Measurements from ENCODE around the gene UBLCP1. TPM values are rescaled to one million over a fixed set of nuclear protein-coding genes. Genes with fewer than 3 reads are reported as not detected.
"Not testable (repeated sequence)": the region's sequence is repeated elsewhere in the genome, so short reads cannot be mapped to it uniquely, and the experiment has no call there.

The UBLCP1 gene
- total RNA-seq, 1 donor from 2014 or later, result 15.0 TPM

DNA sequence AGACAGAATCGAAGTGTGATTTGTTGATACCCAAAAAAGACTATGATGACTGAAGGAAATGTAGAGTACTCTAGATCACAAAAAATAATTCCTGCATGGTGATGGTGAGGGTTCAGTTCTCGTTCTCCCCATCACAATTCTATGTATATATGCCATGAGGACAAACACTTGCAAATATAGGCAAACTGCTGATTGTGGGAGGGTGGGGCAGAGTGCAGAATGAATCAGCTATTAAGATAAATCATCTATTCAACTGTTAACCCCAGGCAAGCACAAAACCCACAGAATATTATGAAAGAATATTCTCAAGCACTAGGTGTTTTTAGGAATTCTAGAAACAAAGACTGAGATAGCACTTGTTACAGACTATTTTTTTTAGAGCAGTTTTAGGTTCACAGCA is 13.9 kb upstream of the UBLCP1 start:
- intact Hi-C loops (cut with DNase I), result no loop called here
- TF ChIP-seq POLR2AphosphoS5 (IDR thresholded peaks at IDR 0.05; ENCODE audit: insufficient read depth in 1 of 2, low read depth in 1 of 2), result no peak
- no peak for TF ChIP-seq POLR2A (IDR thresholded peaks at IDR 0.05)
- TF ChIP-seq, protein P1, sequence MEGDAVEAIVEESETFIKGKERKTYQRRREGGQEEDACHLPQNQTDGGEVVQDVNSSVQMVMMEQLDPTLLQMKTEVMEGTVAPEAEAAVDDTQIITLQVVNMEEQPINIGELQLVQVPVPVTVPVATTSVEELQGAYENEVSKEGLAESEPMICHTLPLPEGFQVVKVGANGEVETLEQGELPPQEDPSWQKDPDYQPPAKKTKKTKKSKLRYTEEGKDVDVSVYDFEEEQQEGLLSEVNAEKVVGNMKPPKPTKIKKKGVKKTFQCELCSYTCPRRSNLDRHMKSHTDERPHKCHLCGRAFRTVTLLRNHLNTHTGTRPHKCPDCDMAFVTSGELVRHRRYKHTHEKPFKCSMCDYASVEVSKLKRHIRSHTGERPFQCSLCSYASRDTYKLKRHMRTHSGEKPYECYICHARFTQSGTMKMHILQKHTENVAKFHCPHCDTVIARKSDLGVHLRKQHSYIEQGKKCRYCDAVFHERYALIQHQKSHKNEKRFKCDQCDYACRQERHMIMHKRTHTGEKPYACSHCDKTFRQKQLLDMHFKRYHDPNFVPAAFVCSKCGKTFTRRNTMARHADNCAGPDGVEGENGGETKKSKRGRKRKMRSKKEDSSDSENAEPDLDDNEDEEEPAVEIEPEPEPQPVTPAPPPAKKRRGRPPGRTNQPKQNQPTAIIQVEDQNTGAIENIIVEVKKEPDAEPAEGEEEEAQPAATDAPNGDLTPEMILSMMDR (IDR thresholded peaks at IDR 0.05), result no peak

DNA sequence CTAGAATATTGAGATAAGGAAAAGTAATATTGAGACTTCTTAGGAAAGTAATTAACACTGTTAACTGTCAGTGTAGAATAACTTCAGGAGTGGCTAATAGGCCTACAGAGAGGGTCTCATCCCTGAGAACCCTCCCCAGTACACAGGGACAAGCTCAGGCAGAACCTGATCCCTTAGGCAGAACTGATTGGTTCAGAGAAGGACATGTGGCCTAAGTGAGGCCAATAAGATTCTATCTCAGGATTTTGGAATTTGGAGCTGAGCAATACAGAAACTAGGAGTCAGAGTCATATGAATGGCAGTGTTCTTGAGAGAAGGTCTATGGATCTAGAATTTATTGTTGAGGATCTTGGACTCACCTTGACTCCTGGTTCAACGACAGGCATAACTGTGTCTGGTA is 10.9 kb upstream of the UBLCP1 start:
- no peak for DNase-seq (ENCODE audit: extremely low spot score in 2 of 2)
- Histone ChIP-seq H3K4me3 (no peak overlapping the region), H3K9me3 (no peaks in the 10 kb centered on the region), H3K27me3 (no peaks in the 10 kb centered on the region), H3K36me3 (no peaks in the 10 kb centered on the region), H3K4me1 (no peaks in the 10 kb centered on the region), H3K27ac (no peak overlapping the region)
- intact Hi-C loops (cut with DNase I), result no loop called here
- TF ChIP-seq POLR2AphosphoS5 (IDR thresholded peaks at IDR 0.05; ENCODE audit: insufficient read depth in 1 of 2, low read depth in 1 of 2) (no peak), POLR2A (IDR thresholded peaks at IDR 0.05) (no peak)
- TF ChIP-seq, protein P1 (IDR thresholded peaks at IDR 0.05), result no peak

More for the DNA sequence above, 13.9 kb upstream of the UBLCP1 start:
- no peak for DNase-seq (ENCODE audit: extremely low spot score in 2 of 2)
- Histone ChIP-seq H3K4me1 (no peaks in the 10 kb centered on the region), H3K27ac (no peak overlapping the region), H3K27me3 (no peaks in the 10 kb centered on the region), H3K36me3 (no peaks in the 10 kb centered on the region), H3K9me3 (no peaks in the 10 kb centered on the region), H3K4me3 (no peak overlapping the region)

DNA sequence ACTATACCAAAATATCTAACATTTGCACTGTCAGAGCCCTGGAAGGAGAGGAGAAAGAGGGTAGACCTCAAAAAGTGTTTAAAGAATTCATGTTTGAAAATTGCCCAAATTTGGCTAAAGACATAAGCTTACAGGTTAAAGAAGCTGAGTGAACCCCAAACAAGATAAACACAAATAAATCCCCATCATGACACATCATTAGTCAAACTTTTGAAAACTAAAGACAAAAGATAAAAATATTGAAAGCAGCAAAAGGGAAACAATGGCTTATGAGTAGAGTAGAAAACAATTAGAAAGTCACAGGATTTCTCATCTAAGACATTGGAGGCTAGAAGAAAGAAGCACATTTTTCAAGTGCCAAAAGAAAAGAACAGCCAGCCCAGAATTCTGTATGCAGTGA is 6.1 kb upstream of the UBLCP1 start:
- Histone ChIP-seq H3K27me3 (no peaks in the 10 kb centered on the region), H3K4me1 (peaks cover 2% of the 10 kb centered on the region), H3K9me3 (no peaks in the 10 kb centered on the region), H3K4me3 (no peak overlapping the region), H3K36me3 (no peaks in the 10 kb centered on the region), H3K27ac (no peak overlapping the region)
- DNase-seq (ENCODE audit: extremely low spot score in 2 of 2), result no peak
- no peak for TF ChIP-seq POLR2AphosphoS5 (IDR thresholded peaks at IDR 0.05; ENCODE audit: insufficient read depth in 1 of 2, low read depth in 1 of 2)
- no peak for TF ChIP-seq POLR2A (IDR thresholded peaks at IDR 0.05)
- TF ChIP-seq, protein P1 (IDR thresholded peaks at IDR 0.05), result no peak
- intact Hi-C loops (cut with DNase I), result no loop called here

DNA sequence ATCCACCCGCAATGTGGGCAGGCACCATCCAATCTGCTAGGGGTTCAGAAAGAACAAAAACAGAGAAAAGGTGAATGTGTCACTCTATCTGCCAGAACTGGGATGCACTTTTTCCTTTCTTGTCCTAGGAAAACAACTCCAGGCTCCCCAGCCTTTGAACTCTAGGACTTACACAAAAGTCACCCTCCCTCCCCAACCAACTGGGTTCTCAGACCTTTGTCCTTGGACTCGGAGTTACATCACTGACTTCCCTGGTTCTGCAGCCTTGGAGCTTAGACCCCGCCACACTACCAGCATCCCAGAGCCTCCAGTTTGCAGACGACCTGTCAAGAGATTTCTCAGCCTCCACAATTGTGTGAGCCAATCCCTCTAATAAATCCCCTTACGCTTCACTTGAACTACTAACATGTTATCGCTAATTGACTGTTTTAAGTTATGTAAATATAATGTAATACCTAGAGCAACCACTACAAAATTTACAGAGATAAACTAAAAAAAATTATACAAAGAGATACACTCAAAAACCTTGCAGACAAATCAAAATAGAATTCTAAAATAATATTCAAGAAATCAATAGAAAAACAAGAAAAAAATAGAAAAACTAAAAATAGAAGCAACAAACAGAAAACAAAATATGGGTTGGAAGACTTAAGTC is 5.3 kb upstream of the UBLCP1 start:
- Histone ChIP-seq H3K4me1 (peaks cover 8% of the 10 kb centered on the region), H3K4me3 (no peak overlapping the region), H3K27me3 (no peaks in the 10 kb centered on the region), H3K36me3 (no peaks in the 10 kb centered on the region), H3K27ac (no peak overlapping the region), H3K9me3 (no peaks in the 10 kb centered on the region)
- DNase-seq (ENCODE audit: extremely low spot score in 2 of 2), result no peak
- TF ChIP-seq POLR2A (IDR thresholded peaks at IDR 0.05) (no peak), POLR2AphosphoS5 (IDR thresholded peaks at IDR 0.05; ENCODE audit: insufficient read depth in 1 of 2, low read depth in 1 of 2) (no peak)
- TF ChIP-seq, protein P1 (IDR thresholded peaks at IDR 0.05), result no peak
- intact Hi-C loops (cut with DNase I), result no loop called here

DNA sequence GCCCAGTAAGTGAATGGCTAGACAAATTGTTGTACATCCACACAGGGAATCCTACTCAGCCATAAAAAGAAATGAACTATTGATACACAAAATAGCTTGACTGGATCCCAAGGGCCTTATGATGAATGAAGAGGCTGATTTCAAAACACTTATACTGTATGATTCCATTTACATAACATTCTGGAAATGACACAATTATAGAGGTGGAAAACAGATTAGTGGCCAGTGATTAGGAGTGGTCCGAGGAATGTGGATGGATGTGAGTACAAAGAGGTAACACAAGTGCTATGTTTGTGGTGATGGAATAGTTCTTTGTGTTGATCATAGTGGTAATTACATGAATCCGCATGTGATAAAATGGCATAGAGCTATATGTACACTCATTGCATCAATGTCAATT is 4.7 kb upstream of the UBLCP1 start:
- Histone ChIP-seq H3K36me3 (no peaks in the 10 kb centered on the region), H3K4me1 (peaks cover 8% of the 10 kb centered on the region), H3K27me3 (no peaks in the 10 kb centered on the region), H3K27ac (no peak overlapping the region), H3K9me3 (no peaks in the 10 kb centered on the region), H3K4me3 (no peak overlapping the region)
- TF ChIP-seq POLR2A (IDR thresholded peaks at IDR 0.05) (no peak), POLR2AphosphoS5 (IDR thresholded peaks at IDR 0.05; ENCODE audit: insufficient read depth in 1 of 2, low read depth in 1 of 2) (no peak)
- TF ChIP-seq, protein P1 (IDR thresholded peaks at IDR 0.05), result no peak
- intact Hi-C loops (cut with DNase I), result no loop called here
- no peak for DNase-seq (ENCODE audit: extremely low spot score in 2 of 2)

DNA sequence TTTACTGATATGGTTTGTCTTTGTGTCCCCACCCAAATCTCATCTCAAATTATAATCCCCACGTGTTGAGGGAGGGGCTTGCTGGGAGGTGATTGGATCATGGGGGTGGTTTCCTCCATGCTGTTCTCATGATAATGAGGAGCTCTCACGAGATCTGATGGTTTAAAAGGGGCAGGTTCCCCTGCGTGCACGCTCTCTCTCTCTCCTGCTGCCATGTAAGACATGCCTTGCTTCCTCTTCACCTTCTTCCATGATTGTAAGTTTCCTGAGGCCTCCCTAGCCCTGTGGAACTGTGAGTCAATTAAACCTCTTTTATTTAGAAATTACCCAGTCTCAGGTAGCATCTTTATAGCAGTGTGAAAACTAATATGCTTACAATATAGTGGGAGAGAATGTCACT is 2.9 kb upstream of the UBLCP1 start:
- H3K36me3 ChIP-seq; H3K27ac ChIP-seq; H3K27me3 ChIP-seq; H3K9me3 ChIP-seq; H3K4me3 ChIP-seq; DNase-seq (ENCODE audit: extremely low spot score in 2 of 2): not testable (repeated sequence)
- H3K4me1 ChIP-seq, result peaks cover 26% of the 10 kb centered on the region
- intact Hi-C loops (cut with DNase I), result loop anchor here (5.0 kb wide), 1 partner anchor 53 kb away; the partner anchor contains the start of gene RNF145

All from vagina (tissue), 2 donors.